ENCODE results near the gene CFAP74.

Gene CFAP74

GRCh38 chr1:1925437-1926345, 77.9 kb downstream of the CFAP74 start:
- DNase-seq: no peak

- no peak for DNase-seq
These were observed 78.7 kb downstream of the CFAP74 start for GRCh38 chr1:1924849-1925248.

GRCh38 chr1:1924386-1924785, 79.2 kb downstream of the CFAP74 start:
- DNase-seq: no peak

- DNase-seq: no peak
These were observed 80.4 kb downstream of the CFAP74 start for GRCh38 chr1:1922956-1923833.

GRCh38 chr1:1922702-1922955, 81.0 kb downstream of the CFAP74 start:
- no peak for DNase-seq

GRCh38 chr1:1921901-1922701, 81.5 kb downstream of the CFAP74 start:
- DNase-seq: no peak

- DNase-seq: no peak
These were observed 82.1 kb downstream of the CFAP74 start for GRCh38 chr1:1921459-1921862.

GRCh38 chr1:1920608-1921458, 82.8 kb downstream of the CFAP74 start:
- DNase-seq: no peak

GRCh38 chr1:1920057-1920607, 83.5 kb downstream of the CFAP74 start:
- no peak for DNase-seq

GRCh38 chr1:1919304-1920056, 84.1 kb downstream of the CFAP74 start:
- peak; percentile 77 for DNase-seq

- DNase-seq: no peak
These were observed 84.7 kb downstream of the CFAP74 start, which contains the start of gene TMEM52 for GRCh38 chr1:1918901-1919303. Gene TMEM52 (minus strand): TSS chr1:1919279. CDS start chr1:1919265, 14 bp downstream.

- no peak for DNase-seq
These were observed 85.3 kb downstream of the CFAP74 start for GRCh38 chr1:1917995-1918900.

GRCh38 chr1:1917304-1917976, 86.1 kb downstream of the CFAP74 start:
- no peak for DNase-seq

GRCh38 chr1:1916851-1917251, 86.7 kb downstream of the CFAP74 start:
- no peak for DNase-seq

GRCh38 chr1:1915911-1916840, 87.4 kb downstream of the CFAP74 start:
- DNase-seq: no peak

- no peak for DNase-seq
These were observed 88.5 kb downstream of the CFAP74 start, which contains the start of gene CALML6 for GRCh38 chr1:1914971-1915692. Gene CALML6 (plus strand): TSS chr1:1915260. CDS start chr1:1915281, 21 bp downstream.
